Heart right ventricle (tissue), 16 donors: ENCODE results near the gene GIGYF1. TPM values are rescaled to one million over a fixed set of nuclear protein-coding genes. Genes with fewer than 3 reads are reported as not detected.
"Not testable (repeated sequence)": the region's sequence is repeated elsewhere in the genome, so short reads cannot be mapped to it uniquely, and the experiment has no call there.

ENCODE experiments used
- ATAC-seq, 8 donors: fragments of 200-7000 bp; cut with Tn5 transposase; one replicate each; pipeline ENCODE4 v1.9.1; 2020; ENCODE audit warnings: mild to moderate bottlenecking in 8 of 8, moderate library complexity in 8 of 8, moderate number of reproducible peaks in 1 of 8
- DNase-seq, 2 donors: peaks; one replicate each; pipeline ENCODE4 v3.0.0-alpha.2; 2020
- H3K27ac ChIP-seq, 10 donors: fragments of 200-600 bp; sonication (generic) in 2 of 10; one replicate each; pipeline versions ENCODE4 v1.5.0 to v1.8.0; 2020 to 2022; ENCODE audit warnings: mild to moderate bottlenecking in 3 of 10
- H3K27me3 ChIP-seq, 7 donors: fragments of 200-600 bp; one replicate each; pipeline ENCODE4 v1.8.0; 2021 to 2022; ENCODE audit warnings: mild to moderate bottlenecking in 2 of 7
- H3K36me3 ChIP-seq, 9 donors: fragments of 200-600 bp; sonication (generic) in 1 of 9; one replicate each; pipeline versions ENCODE4 v1.5.0 to v1.8.0; 2020 to 2022; ENCODE audit warnings: mild to moderate bottlenecking in 2 of 9
- H3K4me1 ChIP-seq, 9 donors: fragments of 200-600 bp; sonication (generic) in 1 of 9; one replicate each; pipeline versions ENCODE4 v1.5.0 to v1.8.0; 2020 to 2022; ENCODE audit warnings: mild to moderate bottlenecking in 4 of 9
- H3K4me3 ChIP-seq, 10 donors: fragments of 200-600 bp; sonication (generic) in 2 of 10; one replicate each; pipeline versions ENCODE4 v1.5.0 to v1.8.0; 2020 to 2022; ENCODE audit warnings: mild to moderate bottlenecking in 7 of 10, moderate library complexity in 2 of 10
- H3K9me3 ChIP-seq, 11 donors: fragments of 200-600 bp in 10 of 11; sonication (generic) in 2 of 11; one replicate each; pipeline versions ENCODE4 v1.5.0 to v1.8.0; 2013 to 2022; ENCODE audit warnings: mild to moderate bottlenecking in 2 of 11, control low read depth in 1 of 11, moderate library complexity in 1 of 11
- WGBS, 2 donors: extraction: QIAGEN DNeasy Blood & Tissue Kit; methylation state at CpG; one replicate each; pipeline ENCODE4 v1.1.7; 2013; ENCODE audit warnings: inconsistent platforms in 1 of 2; 5-methylcytosine and 5-hydroxymethylcytosine counted together
- intact Hi-C, 10 donors: fragments of 100-400 bp; cut with DNase I; formaldehyde crosslinking; loops; one replicate each; pipeline versions ENCODE4 v1.11.1 to v1.14.2; 2022
- polyA plus RNA-seq, 2 donors: library from polyadenylated mRNA; stranded (reverse); fragments of 200-250 nt; gene quantifications; one replicate each; pipeline ENCODE4 v1.2.3, GENCODE V29; 2013
- total RNA-seq, 10 donors: library from RNA; stranded (reverse); fragmentation: NEBNext Ultra II Directional in 3 of 10; extraction: Animal tissue kit (Norgen Biotek cat#: 25700) in 3 of 10; gene quantifications; one replicate each; pipeline versions ENCODE4 v1.2.1 to v1.2.4, GENCODE V29; 2021 to 2023
- TF ChIP-seq, protein P1 (sequence below), 9 donors: fragments of 200-600 bp; sonication (generic) in 2 of 9; IDR thresholded peaks; one replicate each; pipeline versions ENCODE4 v1.5.0 to v1.8.0; 2021 to 2022; ENCODE audit warnings: antibody characterized with exemption in 9 of 9, mild to moderate bottlenecking in 5 of 9, moderate library complexity in 1 of 9
- donor health status: Arrhythmogenic right ventricular cardiomyopathy.
- donor health status: ischemic (EF 13 %, LVEDD 7.1; RV severe dilation, severe dysfunction).
- donor health status: healthy with polysubstance abuse.
- donor health status: DM: no; HTN: yes; CAD: no.
- donor health status: DM: no; HTN: no; CAD: no.
- donor health status: ischemic (EF 25% LVEDD 6.9; RV normal size, moderate dysfunction).
- donor health status: ischemic (EF 25% LVEDD 5.7; RV mildly dilated, moderate dysfunction).
- donor health status: healthy.
- donor health status: DM: yes; HTN: yes; CAD: no.
- donor health status: Ischemic cardiomyopathy.
- donor health status: ischemic (EF 35%, LVEDD 5.7; RV mildly dilated, moderate dysfunction).
- donor health status: nonischemic (EF 11% LVEDD 7.7; RV severe dilation, severe dysfunction).
- donor health status: DM: yes; HTN: yes; CAD: no.
- donor health status: PGD.
- donor health status: ischemic (EF 29% LVEDD 5.4; RV normal size, mild dysfunction).
- donor health status: nonischemic (EF 23%, LVEDD 6.1; RV moderate dilation, normal function).

Gene GIGYF1
- total and polyA plus RNA-seq, 12 donors = 9.4 to 47.3 (median 24.2) TPM

DNA sequence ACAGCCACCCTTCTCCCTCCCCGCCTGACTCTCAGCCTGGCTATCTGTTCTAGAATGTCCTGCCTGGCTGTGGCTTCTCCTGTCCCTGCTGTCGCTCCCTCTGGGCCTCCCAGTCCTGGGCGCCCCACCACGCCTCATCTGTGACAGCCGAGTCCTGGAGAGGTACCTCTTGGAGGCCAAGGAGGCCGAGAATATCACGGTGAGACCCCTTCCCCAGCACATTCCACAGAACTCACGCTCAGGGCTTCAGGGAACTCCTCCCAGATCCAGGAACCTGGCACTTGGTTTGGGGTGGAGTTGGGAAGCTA, 27.4 kb upstream of the GIGYF1 start:
- ATAC-seq (no peak), DNase-seq (no peak)
- Histone ChIP-seq H3K27ac (no peak overlapping the region), H3K36me3 (no peaks in the 10 kb centered on the region), H3K4me1 (peaks cover 0 to 17% (median 0%) of the 10 kb centered on the region in 9 donors), H3K4me3 (no peak overlapping the region), H3K27me3 (peaks cover 4 to 77% (median 57%) of the 10 kb centered on the region in 7 donors), H3K9me3 (no peaks in the 10 kb centered on the region)
- TF ChIP-seq, protein P1, sequence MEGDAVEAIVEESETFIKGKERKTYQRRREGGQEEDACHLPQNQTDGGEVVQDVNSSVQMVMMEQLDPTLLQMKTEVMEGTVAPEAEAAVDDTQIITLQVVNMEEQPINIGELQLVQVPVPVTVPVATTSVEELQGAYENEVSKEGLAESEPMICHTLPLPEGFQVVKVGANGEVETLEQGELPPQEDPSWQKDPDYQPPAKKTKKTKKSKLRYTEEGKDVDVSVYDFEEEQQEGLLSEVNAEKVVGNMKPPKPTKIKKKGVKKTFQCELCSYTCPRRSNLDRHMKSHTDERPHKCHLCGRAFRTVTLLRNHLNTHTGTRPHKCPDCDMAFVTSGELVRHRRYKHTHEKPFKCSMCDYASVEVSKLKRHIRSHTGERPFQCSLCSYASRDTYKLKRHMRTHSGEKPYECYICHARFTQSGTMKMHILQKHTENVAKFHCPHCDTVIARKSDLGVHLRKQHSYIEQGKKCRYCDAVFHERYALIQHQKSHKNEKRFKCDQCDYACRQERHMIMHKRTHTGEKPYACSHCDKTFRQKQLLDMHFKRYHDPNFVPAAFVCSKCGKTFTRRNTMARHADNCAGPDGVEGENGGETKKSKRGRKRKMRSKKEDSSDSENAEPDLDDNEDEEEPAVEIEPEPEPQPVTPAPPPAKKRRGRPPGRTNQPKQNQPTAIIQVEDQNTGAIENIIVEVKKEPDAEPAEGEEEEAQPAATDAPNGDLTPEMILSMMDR (IDR thresholded peaks at IDR 0.05) = no peak
- intact Hi-C loops = loop anchor here in 2 of 10 donors (10.0 kb wide), 1 partner anchor 257 kb away; the partner anchor contains the start of gene SPACDR (in 2 of the 2)
- 67 to 68% methylated on average over 8 of the region's 8 CpGs for WGBS, 2 donors

GRCh38 chr7:100720671-100721504, 26.8 kb upstream of the GIGYF1 start:
- H3K4me1 ChIP-seq = peaks cover 0 to 17% (median 0%) of the 10 kb centered on the region in 9 donors
- DNase-seq = no peak
- no peak overlapping the region for H3K27ac ChIP-seq
- no peaks in the 10 kb centered on the region for H3K36me3 ChIP-seq
- peaks cover 4 to 71% (median 53%) of the 10 kb centered on the region in 7 donors for H3K27me3 ChIP-seq
- H3K9me3 ChIP-seq = no peaks in the 10 kb centered on the region
- peak overlapping the region in 4 of 10 donors; percentile 2 to 26 (median 13) for H3K4me3 ChIP-seq
- TF ChIP-seq, protein P1 (IDR thresholded peaks at IDR 0.05) = no peak
- peak in 1 of 8 donors; percentile 25 for ATAC-seq
- intact Hi-C loops = loop anchor here in 2 of 10 donors (10.0 kb wide), 1 partner anchor 256 kb away; the partner anchor contains the start of gene SPACDR (in 2 of the 2)
- WGBS, 2 donors = 4% methylated on average over 56 of the region's 56 CpGs

DNA sequence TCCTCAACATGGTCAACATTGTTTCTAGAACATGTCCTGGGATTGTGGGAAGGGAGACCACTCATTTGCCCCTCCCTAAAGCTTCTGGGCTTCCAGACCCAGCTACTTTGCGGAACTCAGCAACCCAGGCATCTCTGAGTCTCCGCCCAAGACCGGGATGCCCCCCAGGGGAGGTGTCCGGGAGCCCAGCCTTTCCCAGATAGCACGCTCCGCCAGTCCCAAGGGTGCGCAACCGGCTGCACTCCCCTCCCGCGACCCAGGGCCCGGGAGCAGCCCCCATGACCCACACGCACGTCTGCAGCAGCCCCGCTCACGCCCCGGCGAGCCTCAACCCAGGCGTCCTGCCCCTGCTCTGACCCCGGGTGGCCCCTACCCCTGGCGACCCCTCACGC, 26.2 kb upstream of the GIGYF1 start, which contains the start of gene EPO:
Gene EPO (plus strand): TSS at position 190 of the 392 bp plus-strand sequence. CDS start 513 bp downstream, outside the sequence.
- Histone ChIP-seq H3K27me3 (peaks cover 4 to 65% (median 53%) of the 10 kb centered on the region in 7 donors), H3K36me3 (no peaks in the 10 kb centered on the region), H3K27ac (no peak within 1 kb of the TSS), H3K4me3 (peak within 1 kb of the TSS in 4 of 10 donors; percentile 2 to 26 (median 13)), H3K9me3 (no peaks in the 10 kb centered on the region), H3K4me1 (peaks cover 0 to 15% (median 0%) of the 10 kb centered on the region in 9 donors)
- TF ChIP-seq, protein P1 (IDR thresholded peaks at IDR 0.05) = no peak
- ATAC-seq (peak in 1 of 8 donors; percentile 25), DNase-seq (no peak)
- intact Hi-C loops = loop anchor here in 2 of 10 donors (10.0 kb wide), 1 partner anchor 255 kb away; the partner anchor contains the start of gene SPACDR (in 2 of the 2)
- WGBS, 2 donors = 2 to 4% methylated on average over 21 of the region's 21 CpGs

GRCh38 chr7:100719523-100720278, 25.7 kb upstream of the GIGYF1 start:
- TF ChIP-seq, protein P1 (IDR thresholded peaks at IDR 0.05) = no peak
- Histone ChIP-seq H3K4me3 (no peak overlapping the region), H3K27me3 (peaks cover 4 to 60% (median 53%) of the 10 kb centered on the region in 7 donors), H3K36me3 (no peaks in the 10 kb centered on the region), H3K4me1 (peaks cover 0 to 12% (median 0%) of the 10 kb centered on the region in 9 donors), H3K27ac (no peak overlapping the region), H3K9me3 (no peaks in the 10 kb centered on the region)
- DNase-seq (no peak), ATAC-seq (no peak)
- WGBS, 2 donors = 55 to 61% methylated on average over 8 of the region's 8 CpGs
- intact Hi-C loops = loop anchor here in 3 of 10 donors (10.0 kb wide), 2 partner anchors 135 to 255 kb away; partner anchors contain the start of genes SLC12A9 (in 2 of the 3) and SPACDR (in 2 of the 3)

GRCh38 chr7:100717073-100717472, 23.0 kb upstream of the GIGYF1 start:
- Histone ChIP-seq H3K27me3 (peaks cover 4 to 34% (median 32%) of the 10 kb centered on the region in 7 donors), H3K4me1 (peaks cover 0 to 12% (median 0%) of the 10 kb centered on the region in 9 donors)
- H3K4me3 ChIP-seq, H3K9me3 ChIP-seq, DNase-seq, ATAC-seq, H3K27ac ChIP-seq, H3K36me3 ChIP-seq: not testable (repeated sequence)
- intact Hi-C loops = loop anchor here in 2 of 10 donors (10.0 kb wide), 1 partner anchor 138 kb away; the partner anchor contains the start of gene SLC12A9 (in 2 of the 2)
- 86 to 89% methylated on average over 2 of the region's 2 CpGs for WGBS, 2 donors
